ENCODE measurements around the gene NMNAT3.
A peak's percentile ranks its signal among the peaks of the same experiment; 100 is the strongest.

Gene NMNAT3

DNA sequence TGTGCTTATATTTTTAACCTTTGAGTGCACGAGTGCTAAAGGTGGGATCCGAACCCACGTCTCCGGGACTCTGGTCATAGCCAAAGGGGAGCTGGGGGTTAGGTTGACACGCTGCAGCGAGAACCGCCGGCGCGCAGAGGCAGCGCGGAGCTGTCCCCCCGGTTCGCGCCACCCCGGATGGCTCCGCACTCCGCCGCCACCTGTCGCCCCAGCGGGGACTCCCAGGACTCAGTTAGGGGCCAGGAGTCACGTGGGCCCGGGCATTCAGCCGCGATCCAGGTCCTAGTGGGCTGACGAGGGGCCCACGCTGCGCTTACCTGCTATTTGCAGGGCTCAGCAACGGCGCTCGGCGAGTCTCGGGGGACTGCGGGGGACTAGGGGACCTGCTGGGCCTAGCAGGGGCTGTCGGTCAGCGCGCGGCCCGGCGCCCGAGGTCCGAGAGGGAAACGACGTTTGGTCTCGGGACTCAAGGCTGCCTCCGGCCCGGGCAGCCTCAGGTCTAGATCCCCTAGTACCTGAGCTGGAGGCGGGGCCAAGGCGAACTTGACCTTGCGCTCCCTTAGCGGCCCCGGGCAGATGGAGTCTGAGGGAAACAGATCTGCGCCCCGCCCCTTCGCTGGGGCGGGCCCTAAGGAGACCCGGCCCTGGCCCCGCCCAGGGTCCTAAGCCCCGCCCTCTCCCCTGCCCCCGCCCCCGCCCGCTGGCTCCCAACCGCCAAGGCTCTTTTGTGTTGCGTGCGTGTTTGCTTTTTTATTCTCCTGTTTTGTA lies at the start of gene NMNAT3:
Gene NMNAT3, minus strand, starts transcription at position 585 of the 768 bp plus-strand sequence. CDS start 50,248 bp downstream, outside the sequence.
- DNase-seq, result peak; percentile 92

DNA sequence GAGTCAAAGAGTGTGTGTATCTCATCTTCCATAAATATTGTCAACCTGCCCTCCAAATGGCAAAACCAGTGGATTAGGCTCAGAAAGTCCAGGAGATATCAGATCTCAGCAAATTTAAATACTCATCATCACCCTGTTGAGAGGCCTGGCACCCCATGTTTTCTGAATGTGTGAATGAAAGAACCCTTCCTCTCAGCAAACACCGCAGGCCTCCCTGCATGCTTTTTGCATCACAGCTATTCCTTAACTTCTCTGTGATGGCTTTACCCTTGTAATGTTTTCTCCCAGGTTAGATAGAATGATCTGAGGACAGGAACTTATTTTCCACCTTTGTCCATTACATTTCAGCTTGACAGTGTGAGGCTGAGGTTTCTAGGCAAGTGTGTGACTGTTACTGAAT lies 43.6 kb upstream of the NMNAT3 start:
- DNase-seq, result no peak

DNA sequence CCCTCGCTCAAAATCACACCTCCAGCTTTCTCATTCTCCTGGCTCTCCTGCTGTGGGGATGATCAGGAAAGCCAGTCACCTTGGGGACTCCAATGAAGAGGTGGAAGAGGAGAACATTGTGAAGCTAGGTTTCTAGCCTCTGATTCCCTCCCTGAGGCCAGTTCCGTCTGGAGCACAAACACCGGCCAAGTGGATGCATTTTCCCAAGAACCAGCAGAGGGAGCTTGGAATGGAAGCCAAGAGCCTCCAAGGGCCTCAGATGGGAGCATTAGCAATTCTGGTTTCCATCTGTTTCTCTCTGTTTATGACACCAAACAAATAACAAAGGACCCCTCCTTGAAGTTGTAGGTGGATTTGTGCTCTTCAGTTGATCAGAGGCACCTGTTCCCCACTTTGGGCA lies 40.6 kb upstream of the NMNAT3 start:
- DNase-seq, result no peak

DNA sequence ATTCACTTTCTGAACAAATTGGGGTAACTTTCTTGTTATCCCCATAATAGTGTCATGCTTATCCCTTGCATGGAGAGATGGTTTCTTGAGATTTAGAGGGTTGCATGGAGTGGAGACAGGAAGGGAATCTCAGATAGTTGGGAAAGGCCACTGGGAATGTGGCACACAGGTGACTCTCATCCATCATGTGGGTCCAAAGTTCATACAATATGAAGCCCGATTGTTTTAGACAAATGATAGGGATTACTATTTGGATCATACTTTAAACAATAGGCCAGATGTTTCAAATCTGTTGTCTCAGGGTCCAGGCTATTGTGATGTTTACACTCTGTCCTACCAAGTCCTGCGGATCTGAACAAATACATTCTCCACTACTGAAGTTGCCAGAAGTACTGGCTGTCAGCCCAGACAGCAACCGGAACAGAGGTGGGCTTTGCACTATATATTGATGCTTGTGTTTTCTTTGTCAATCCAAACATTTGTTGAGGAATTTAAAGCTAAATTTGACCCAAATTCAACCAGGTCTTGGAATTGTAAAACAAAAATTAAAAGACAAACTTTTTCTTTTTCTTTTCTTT lies 39.2 kb upstream of the NMNAT3 start:
- DNase-seq, result no peak

DNA sequence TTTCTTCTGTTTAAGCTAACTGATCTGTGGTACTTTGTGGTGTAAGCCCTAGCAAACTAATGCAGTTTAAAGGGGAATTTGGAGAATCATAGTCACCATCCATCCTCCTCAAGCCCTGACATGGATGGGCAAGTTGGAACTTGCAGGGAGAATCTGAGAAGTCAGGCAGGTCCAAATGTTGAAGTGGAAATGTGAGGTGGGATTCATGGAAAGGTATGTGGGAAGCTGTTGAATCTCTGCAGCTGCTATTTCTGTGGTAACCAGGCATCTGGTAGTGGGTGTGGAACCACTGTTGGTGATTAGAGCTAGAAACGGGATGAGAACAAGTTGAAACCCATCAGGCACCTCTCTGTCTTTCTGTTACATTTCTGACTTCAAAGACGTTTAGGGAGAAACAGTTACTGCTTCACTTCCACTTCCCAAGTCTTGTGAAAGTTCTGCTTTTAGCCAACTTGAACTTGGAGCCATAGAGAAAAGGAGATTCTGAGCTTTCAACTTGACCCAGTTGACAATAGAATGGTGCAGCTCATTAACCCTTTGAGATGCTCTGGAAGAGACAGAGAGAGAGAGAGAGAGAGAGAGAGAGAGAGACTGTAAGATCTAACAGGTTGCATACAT lies 38.1 kb upstream of the NMNAT3 start:
- DNase-seq, result no peak

DNA sequence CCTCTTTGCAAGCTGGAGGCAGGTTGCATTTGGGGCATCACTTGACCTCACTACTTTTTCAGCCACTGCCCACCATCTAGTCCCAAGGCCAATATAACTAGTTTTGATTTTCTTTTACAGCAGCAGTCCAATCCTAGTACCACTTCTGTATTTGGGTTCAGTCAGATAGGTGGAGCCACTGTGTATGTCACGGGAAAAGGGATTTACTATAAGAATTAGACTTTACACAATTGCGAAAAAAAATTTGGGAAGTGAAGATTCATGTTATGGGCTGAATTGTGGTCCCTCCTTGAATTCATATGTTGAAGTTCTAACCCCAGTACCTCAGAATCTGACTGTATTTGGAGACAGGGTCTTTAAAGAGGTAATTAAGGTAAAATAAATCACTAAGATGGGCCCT lies 37.4 kb upstream of the NMNAT3 start:
- no peak for DNase-seq

DNA sequence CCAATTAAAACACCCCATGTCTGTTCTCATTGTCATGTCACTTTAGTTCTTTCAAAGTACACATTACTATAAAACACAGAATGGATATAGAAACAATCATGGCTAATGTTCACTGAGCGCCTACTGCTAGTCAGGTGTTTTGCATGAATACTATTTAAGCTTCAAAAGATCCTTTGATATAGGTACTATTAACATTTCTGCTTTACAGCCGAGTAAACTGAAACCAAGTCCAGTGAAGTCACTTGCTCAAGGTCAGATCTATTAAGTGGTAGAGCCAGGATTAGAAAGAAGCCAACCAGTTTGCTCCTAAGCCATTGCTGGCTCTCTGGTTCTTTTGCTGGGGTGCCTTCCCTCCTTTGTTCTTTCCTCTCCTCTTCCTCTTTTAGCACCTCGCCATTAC lies 32.4 kb upstream of the NMNAT3 start:
- peak; percentile 36 for DNase-seq

DNA sequence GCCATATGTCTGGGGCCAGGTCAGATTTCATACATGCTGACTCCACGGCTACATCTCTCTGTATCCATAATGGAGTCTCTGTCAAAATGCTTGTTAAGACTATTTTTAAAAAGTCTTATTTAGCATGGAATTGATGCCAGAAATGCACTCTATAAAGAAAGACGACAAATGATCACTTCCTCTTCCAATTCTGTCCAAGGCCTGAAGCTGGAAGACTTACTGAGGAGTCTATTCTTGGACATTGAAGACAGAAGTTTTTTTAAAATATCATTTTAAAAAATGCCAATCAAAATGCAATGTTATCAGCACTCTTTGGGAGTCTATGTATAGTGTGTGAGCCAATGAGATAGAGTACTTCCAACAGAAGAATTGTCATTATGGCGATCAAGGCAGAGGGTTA lies 27.9 kb upstream of the NMNAT3 start:
- DNase-seq, result no peak

DNA sequence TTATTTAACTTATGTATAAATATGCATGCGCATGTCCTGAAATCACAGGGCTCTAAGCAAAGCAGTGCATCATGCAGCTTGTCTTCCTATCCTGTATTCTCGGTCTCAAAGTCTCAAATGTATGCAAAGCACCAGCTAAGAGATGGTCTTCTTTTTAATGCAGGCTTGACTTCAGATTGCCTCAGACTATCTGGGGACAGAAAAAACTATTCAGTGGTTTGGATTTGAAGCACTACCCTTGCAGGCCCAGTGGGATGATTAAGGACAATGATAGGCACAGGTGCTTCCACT lies 18.5 kb upstream of the NMNAT3 start:
- no peak for DNase-seq

DNA sequence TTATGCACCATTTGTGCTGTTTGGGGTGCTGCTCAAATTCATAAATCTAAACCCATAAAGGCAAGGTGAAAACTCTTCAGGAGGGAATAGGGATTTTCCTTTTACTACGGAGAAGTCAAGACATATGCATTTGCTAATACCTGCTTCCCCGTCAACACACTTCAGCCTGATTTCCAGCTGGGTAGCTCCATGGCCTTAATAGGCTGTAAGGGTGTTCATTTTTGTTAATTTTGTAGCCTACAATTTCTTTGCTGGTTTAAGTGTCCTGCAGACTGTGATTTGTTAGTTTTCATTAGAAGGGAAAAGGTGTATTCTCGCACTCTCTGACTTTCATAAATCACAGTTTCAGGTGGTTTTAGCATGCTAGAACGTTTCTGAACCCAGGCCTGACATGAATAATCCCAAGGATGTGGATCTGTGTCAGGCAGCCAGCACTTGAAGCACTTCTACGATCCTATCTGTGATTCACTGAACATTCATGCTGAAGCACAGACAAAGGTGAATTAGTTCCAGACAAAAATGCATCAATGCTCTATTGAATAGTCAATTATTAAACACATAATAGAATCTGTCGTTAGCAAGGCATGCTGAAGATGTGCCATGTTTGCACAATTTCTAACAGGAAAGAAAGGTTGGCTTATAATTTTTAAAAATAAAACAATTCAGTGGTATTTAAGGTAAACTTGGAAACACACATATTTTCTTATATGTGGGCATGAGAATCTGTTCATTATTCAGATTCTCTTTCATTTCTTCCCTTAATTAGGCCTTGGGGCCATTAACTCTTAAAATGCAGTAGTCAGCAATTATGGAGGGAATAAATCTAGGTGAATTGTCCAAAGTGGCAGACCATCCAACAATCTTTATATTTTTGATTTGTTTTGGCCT lies 17.9 kb upstream of the NMNAT3 start:
- no peak for DNase-seq

DNA sequence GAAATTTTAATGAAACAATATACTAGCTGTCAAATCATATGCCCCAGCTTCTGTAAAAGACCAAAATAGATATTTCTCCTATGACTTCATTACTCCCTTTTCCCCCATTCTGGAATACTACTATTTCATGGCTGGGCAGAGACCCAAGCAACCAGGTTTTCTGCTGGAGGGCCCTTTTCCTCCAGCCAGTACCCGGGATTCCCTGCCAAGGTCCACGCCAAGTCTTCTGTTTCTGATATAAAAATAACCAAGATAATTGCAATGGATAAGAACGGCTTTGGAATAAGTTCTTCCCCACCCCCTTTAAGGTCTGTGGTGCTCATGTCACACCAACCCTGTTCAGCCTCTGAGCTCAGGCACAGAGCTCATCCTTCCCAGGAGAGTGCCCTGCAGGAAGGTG lies 17.2 kb upstream of the NMNAT3 start:
- DNase-seq, result no peak

DNA sequence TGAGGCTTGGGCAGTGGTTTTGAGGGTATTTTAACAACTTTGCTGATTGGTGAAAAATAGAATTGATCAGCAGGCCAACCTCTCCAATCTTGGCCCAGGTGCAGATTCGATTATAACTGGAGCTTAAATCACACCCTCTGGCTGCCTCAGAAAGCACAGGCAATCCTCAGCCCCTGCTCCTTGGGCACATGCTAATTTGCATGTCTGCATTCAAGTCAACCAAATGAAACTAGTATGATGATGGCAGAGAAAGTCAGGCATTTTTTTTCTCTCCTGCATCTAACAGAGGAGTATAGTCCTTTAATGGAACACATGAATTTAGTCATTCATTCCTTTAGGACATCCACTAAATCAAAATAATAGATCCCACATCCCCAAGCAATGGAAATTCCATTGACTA lies 16.8 kb upstream of the NMNAT3 start:
- no peak for DNase-seq

DNA sequence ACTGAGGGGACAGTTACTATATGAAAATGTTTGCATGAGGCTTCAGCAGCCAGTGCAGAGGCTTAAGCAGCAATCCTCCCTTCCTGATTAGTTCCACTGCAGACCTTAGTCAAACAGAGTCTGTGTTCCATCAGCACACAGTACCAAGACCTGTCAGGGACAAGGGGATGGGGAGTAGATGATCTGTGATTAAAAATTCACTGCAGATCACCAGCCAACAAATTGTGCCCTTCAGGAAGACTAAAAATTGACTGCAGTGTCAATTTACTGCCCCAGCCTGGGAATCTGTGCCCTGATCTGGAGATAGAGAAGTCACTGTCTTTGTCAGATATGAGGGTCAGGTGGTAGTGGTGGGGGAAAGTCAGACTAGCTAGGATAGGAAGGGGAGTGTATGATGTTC lies 13.8 kb upstream of the NMNAT3 start:
- no peak for DNase-seq

DNA sequence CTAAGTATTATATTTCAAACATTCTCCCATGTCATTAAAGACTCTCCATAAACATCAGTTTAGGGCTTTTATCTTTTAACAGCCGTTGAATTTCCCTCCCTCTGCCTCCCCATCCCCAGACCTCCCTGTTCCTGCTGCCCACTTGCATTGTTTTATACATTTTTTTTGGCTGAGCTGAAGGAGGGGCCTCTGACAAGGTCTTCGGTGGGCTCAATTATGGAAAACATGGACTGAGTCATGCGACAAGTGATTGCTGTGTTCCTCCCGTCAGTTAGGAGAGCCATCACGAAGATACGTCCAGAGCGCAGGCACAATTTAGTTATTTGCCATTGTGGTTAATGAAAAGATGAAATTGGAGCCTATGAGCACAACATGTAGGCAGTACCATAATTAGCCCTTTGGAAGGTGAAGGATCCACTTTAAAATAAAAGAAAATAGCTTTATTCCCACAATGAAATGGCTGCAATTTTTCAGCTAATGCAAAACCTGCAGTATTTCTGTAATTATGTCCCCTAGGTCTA lies 12.0 kb upstream of the NMNAT3 start:
- DNase-seq, result peak; percentile 100

DNA sequence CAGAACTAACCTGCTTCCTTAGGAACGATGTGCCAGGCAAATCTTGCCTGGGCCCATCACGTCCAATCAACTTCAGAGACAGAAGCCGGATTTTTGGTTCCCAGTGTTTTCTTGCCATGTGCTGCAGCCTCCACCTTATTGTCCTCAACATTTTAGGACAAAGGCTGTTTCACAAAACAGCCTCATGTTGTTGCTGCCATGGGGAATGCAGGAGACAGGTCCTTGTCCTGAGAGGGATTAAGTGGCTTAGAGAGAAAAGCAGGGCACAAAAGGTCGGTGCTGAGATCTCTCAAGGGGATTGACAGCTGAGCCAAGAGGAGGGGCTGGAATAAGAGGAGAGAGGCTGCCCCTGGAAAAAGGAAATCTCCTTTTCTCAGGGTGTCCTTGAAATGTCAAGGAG lies 11.3 kb upstream of the NMNAT3 start:
- DNase-seq, result peak; percentile 71

DNA sequence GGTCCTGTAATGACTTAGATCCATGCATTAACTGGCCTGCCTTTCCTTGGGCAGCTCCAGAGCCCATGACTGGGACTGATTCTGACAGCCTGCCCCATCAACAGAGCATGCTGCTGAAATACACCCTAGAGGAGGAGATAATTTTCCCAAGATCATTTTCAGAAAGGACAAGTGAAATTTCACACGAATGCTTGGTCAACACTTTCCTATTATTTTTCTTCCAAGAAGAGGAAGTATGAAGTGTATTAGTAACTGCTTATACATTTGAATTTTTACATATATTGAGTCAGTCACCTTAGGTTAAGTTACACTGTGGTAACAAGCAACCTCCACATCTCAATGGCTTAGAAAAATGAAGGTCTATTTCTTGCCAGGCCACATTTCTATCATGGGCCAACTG lies 9.7 kb upstream of the NMNAT3 start:
- no peak for DNase-seq

DNA sequence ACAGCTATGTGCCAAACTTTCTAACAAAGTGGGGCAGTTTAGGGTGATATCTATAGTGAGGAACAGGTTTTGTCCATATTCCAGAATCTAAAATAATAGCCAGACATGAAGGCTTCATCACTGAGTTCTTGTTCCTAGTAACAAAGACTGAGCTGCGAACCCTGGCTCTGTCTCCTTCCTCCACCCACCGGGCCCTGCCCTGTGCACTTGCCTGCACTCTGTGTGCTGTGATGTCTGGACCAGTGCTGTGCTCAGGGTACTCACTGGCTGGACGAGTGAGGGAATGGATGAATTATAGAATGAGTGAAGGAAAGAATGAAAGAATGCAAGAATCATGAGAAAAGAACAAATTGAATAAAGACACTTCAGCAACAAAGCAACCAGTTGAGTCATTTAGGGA lies 8.9 kb upstream of the NMNAT3 start:
- no peak for DNase-seq

DNA sequence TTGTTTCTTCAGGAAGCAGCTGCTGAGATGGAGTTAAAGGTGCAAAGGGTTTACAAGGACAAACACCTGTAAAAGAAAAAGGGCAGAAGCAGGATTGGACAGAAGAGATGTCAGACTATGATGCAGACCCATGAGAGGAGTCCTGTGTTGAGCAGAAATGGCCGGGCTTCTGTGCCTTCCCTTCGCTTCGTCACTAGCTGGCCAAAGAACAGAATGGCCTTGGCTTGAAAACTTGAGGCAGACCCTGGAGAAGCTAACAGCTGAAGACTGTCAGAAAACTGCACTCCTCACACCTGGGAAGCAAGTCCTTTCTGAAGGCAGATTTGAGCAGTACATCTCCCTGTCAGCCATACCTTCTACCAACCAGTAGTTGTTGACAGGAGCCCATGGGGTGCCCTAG lies 8.4 kb upstream of the NMNAT3 start:
- DNase-seq, result no peak

DNA sequence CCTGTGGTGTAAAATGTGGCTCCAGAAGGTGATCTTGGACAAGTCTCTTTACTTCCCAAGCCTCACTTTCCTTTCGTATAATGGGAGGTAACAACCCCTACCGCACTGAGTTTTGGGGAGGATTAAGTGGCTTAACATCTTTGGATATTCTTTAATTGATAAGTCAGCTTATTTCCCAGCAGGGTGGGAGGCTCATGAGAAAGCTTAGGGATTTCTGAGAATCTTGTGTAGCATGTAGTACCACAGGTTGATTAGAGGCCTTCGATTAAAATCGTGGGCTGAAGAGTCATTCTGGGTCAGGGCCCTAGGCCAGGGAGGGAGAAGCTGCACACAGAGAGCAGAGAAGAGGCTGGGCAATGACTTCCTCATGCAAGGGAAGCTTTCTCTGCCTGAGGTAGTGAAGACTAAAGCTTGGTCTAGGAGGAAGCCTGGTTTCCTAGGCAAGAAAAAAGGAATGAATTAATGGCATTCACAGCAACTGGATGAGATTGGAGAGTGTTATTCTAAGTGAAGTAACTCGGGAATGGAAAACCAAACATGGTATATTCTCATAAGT lies 1.5 kb upstream of the NMNAT3 start:
- DNase-seq, result no peak

DNA sequence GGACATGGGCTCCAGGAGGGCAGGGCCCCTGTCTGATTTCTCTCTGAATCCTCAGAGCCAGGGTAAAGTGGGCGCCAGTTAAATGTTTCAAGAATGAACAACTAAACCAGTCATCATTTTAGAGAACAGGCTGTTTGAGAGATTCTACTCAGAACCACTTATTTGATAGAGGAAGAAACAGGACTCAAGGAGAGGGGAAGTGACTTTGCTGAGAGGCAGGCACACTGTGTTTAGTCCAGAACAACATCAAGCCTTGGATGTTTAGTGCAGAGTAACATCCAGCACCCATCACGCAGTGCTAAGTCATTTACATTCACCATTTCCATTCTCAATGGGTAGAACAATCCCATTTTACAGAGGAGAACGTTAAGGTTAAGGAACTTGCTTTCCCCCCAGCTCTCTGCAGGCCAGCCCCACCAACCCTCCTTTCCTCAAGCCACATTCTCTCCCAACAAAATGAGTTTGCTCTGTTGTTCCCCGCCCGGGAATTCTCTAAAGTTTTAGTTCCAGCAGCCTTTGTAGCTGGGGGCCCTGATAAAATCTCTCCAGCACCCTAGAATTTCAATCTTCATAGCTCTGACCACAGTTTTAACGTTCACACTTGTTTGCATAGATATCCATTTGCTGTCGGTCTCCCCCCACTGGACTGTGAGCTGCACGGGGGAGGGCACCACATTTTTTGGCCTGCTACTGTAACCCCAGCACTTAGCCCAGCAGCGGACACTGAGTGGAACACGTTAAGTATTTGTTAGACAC lies 962 bp downstream of the NMNAT3 start:
- no peak for DNase-seq

DNA sequence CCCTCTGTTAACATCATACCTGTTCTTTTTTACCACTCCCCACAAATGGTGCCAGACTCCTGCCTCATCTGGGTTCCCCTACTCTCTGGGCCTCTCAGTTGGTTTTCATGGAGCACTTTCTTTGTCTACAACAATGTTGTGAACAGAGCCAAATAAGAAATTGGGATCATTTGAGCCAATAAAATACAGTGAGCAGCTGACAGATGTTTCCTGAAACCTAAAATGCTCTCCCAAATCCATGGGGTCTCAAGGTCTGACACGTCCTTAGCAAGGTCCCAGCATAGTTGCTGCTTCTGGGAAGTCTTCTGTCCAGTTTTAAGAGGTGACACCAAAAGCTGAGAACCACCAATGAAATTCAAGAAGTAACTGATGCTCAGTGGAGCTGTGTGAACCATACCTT lies 1.7 kb downstream of the NMNAT3 start:
- no peak for DNase-seq

DNA sequence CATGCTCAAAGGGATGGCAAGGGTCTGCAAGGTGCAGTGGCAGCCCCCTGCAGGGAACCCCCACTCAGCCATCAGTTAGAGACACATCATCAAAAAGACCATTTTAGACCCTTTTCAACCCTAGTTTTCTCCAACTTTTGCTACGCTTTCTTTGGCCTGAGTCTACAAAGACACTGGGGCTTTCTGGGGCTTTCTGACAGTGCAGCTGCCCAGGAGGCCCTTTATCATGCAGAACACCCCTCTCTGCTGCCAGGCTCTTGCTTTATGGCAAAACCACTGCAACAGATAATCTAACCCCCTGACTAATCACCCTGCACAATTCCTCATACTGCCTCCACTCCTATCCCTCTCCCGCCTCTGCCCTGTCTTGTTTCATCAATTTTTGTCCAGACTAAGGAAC lies 2.4 kb downstream of the NMNAT3 start:
- DNase-seq, result no peak
